AG04450 (cell line): ENCODE measurements around the gene CDK1. TPM values are rescaled to one million over a fixed set of nuclear protein-coding genes. Genes with fewer than 3 reads are reported as not detected.

Experiments
- CTCF ChIA-PET: fragments of 300-600, 350-600 bp; formaldehyde crosslinking; extraction: SDS; loops from one replicate; lab custom pipeline; 2022; ENCODE audit warnings: antibody characterized with exemption, inconsistent platforms; lab: Charles Lee
- POLR2A ChIA-PET: fragments of 350-600 bp; formaldehyde crosslinking; extraction: SDS; loops from one replicate; lab custom pipeline; 2021; ENCODE audit warnings: antibody characterized with exemption, inconsistent platforms; lab: Yijun Ruan, JAX
- DNase-seq: peaks from one replicate; pipeline ENCODE4 v3.0.0-alpha.2; 2011; ENCODE audit warnings: low read depth, low spot score
- H3K27ac ChIP-seq: one replicate; pipeline ENCODE4 v1.5.1; 2012; ENCODE audit warnings: low read depth, low read length, control low read depth
- H3K27me3 ChIP-seq: one replicate; pipeline ENCODE4 v1.6.0; 2012; ENCODE audit warnings: low read length; ENCODE audit not compliant: control insufficient read depth, insufficient read depth
- H3K4me3 ChIP-seq: 2 replicates; pipeline ENCODE4 v1.5.1; 2011; ENCODE audit warnings: mild to moderate bottlenecking, low read depth, low read length, control low read depth
- H3K9me3 ChIP-seq: 2 replicates; pipeline ENCODE4 v1.5.1; 2012; ENCODE audit warnings: low read length; ENCODE audit not compliant: control insufficient read depth, insufficient read depth
- polyA plus RNA-seq: library from polyadenylated mRNA; depleted of rRNA; stranded (reverse); fragments of >200 nt; gene quantifications from 2 replicates; pipeline ENCODE4 v1.2.3, GENCODE V29; 2011
- TF ChIP-seq, protein P1 (sequence below): IDR thresholded peaks from 2 replicates; pipeline ENCODE4 v1.5.1; 2011; ENCODE audit warnings: low read depth, low read length, control low read depth, inconsistent platforms

Gene CDK1
- polyA plus RNA-seq, 1 experiment, result 17.9 TPM

DNA sequence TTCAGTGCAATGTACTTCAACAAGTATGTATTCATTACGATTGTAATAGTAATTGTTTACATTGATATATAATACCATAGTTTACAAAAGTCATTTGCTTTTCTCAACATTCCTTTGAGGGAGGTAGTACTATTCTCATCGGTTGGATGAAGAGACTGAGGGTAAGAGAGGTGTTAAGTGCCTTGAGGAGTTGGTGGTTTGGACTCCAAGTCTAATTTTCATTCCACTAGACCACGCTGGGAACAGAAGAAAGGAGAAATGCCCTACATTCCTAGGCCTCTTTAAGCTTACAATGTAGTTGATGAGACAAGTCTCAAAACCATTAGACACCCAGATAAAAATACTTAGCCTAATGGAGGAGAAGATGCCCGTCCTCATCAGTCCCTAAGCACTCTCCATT lies 28.6 kb downstream of the CDK1 start:
- H3K4me3 ChIP-seq, result no peak overlapping the region
- ChIA-PET POLR2A (no interaction called here), CTCF (interaction anchor here (0.7 kb wide), 1 partner anchor 17 kb away, joined by 3 read pairs; no protein-coding TSS in a partner anchor)
- no peaks in the 10 kb centered on the region for H3K27me3 ChIP-seq
- H3K27ac ChIP-seq, result no peak overlapping the region
- TF ChIP-seq, protein P1, sequence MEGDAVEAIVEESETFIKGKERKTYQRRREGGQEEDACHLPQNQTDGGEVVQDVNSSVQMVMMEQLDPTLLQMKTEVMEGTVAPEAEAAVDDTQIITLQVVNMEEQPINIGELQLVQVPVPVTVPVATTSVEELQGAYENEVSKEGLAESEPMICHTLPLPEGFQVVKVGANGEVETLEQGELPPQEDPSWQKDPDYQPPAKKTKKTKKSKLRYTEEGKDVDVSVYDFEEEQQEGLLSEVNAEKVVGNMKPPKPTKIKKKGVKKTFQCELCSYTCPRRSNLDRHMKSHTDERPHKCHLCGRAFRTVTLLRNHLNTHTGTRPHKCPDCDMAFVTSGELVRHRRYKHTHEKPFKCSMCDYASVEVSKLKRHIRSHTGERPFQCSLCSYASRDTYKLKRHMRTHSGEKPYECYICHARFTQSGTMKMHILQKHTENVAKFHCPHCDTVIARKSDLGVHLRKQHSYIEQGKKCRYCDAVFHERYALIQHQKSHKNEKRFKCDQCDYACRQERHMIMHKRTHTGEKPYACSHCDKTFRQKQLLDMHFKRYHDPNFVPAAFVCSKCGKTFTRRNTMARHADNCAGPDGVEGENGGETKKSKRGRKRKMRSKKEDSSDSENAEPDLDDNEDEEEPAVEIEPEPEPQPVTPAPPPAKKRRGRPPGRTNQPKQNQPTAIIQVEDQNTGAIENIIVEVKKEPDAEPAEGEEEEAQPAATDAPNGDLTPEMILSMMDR, result no peak
- no peaks in the 10 kb centered on the region for H3K9me3 ChIP-seq
- no peak for DNase-seq

DNA sequence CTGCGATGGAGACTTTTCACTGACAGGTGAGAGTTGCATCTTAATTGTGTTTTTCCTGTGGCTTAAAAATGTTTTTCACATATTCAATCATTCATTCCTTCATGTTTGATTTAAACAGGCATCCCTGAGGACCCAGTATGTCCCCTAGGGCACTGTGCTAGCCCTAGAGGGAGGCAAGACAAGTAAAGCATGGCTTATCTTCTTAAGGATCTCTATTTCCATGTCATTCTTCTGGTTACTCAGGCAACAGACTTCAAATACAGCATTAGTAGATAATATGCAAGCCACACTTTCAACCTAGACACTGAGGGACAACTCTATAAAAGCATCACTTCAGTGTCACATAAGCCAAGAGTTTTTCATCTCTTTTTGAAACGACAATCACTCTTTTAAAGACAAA lies 29.2 kb downstream of the CDK1 start:
- ChIA-PET POLR2A (no interaction called here), CTCF (interaction anchor here (0.7 kb wide), 1 partner anchor 17 kb away, joined by 3 read pairs; no protein-coding TSS in a partner anchor)
- DNase-seq, result no peak
- H3K9me3 ChIP-seq, result no peaks in the 10 kb centered on the region
- TF ChIP-seq, protein P1, result no peak
- no peak overlapping the region for H3K4me3 ChIP-seq
- no peak overlapping the region for H3K27ac ChIP-seq
- no peaks in the 10 kb centered on the region for H3K27me3 ChIP-seq

DNA sequence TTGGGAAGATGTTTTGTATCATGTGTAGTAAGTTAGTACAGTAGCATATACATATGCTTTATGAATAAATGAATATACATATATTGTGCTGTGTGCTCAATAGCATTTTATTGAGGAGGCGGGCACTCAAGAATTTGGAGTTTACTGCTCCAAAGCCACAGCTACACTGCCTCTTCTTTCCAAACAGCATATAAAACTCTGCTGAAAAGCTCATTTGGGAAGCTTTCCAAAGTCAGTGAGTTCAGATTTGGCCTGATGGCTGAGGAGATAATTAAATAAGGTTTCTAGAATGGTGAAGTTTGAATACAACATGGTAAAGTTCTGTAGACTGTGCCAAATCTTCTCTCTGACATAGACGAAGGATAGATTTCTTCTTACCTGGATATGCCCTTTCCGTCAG lies 29.8 kb downstream of the CDK1 start:
- TF ChIP-seq, protein P1, result no peak
- no peak for DNase-seq
- Histone ChIP-seq H3K27ac (no peak overlapping the region), H3K9me3 (no peaks in the 10 kb centered on the region), H3K4me3 (no peak overlapping the region), H3K27me3 (no peaks in the 10 kb centered on the region)
- CTCF ChIA-PET, result no interaction called here
- POLR2A ChIA-PET, result no interaction called here

DNA sequence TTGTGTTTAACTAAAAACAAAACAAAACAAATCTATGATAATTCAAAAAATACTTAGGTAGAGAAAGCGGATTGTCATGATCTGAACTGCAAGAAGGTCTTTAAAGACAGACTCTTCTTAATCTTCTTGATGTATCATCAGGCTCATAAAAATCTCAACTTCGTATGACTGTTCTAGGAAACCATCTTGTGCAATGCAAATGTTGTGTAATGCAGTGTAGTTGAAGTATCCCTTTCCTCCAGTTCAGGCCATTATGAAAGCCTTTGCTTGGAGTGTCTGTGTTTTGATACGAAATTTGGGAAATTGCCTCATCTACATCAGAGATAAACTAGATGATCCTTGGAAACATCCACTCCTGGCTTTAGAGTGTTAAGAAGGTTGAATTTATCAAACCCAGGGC lies 30.9 kb downstream of the CDK1 start:
- ChIA-PET POLR2A (interaction anchor here (0.7 kb wide), 1 partner anchor 1475 kb away, joined by 3 read pairs; no protein-coding TSS in a partner anchor), CTCF (no interaction called here)
- Histone ChIP-seq H3K27ac (no peak overlapping the region), H3K4me3 (no peak overlapping the region), H3K27me3 (no peaks in the 10 kb centered on the region), H3K9me3 (no peaks in the 10 kb centered on the region)
- TF ChIP-seq, protein P1, result no peak
- DNase-seq, result no peak

DNA sequence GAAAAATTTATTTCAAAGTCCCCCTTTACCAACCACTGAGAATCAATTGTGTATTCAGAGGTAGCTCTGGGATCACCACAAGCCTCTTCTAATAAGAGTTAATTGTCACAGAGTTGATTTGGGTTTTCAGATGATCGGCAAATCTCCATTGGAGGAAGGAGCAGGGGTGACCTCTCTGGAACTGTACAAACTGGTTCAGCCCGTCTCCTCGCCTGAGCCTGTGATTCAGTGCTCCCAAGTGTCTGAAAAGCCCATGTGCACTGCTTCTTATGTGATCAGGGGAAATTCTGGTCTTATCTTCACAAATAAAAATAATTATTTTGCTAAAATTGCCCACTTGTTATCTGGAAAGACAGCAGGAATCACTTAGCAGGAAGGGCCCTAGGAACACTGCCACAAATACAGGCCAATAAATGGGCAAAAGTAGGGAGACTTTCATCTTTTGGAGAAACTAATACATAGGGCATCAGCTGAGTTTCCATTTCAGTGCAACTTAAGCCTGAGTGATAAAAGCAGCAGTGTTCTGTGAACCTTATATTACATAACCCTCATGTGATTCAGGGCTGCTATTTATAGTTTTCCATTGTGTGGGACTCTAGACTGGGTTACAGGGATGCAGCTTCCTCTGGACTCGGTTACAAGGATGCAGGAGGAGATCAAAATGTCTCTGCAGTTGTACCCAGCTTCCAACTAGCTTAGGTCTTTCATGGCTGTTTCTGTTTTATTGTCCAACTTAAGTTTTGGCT lies 32.3 kb downstream of the CDK1 start:
- ChIA-PET CTCF (no interaction called here), POLR2A (no interaction called here)
- Histone ChIP-seq H3K27me3 (no peaks in the 10 kb centered on the region), H3K9me3 (no peaks in the 10 kb centered on the region), H3K4me3 (no peak overlapping the region), H3K27ac (no peak overlapping the region)
- DNase-seq, result no peak
- TF ChIP-seq, protein P1, result no peak
